Panc1 (cell line): ENCODE data around the gene SAMD4A. TPM values are rescaled to one million over a fixed set of nuclear protein-coding genes. Genes with fewer than 3 reads are reported as not detected.

Source experiments
- ATAC-seq: fragments of 200-7000 bp; cut with Tn5 transposase; 2 replicates; pipeline ENCODE4 v1.9.1; 2020; ENCODE audit warnings: mild to moderate bottlenecking, moderate library complexity
- BruUV-seq: library from RNA; stranded (reverse); fragments of 400-500 nt; replicated peaks from 2 replicates; lab custom pipeline; 2021; lab: Mats Ljungman, UMichigan
- CTCF ChIA-PET: fragments of 300-600 bp; sonication (Branson Sonifier 250); formaldehyde crosslinking; loops from one replicate; lab custom pipeline; 2022; ENCODE audit warnings: antibody characterized with exemption; lab: Charles Lee
- POLR2A ChIA-PET: fragments of 300-600 bp; sonication (Branson Sonifier 250); formaldehyde crosslinking; loops from one replicate; lab custom pipeline; 2022; ENCODE audit warnings: antibody characterized with exemption; lab: Charles Lee
- DNase-seq: peaks from one replicate; pipeline ENCODE4 v3.0.0-alpha.2; 2010; ENCODE audit warnings: low read depth, low spot score
- H3K27ac ChIP-seq: 2 replicates; pipeline ENCODE4 v1.5.1; 2011; ENCODE audit warnings: mild to moderate bottlenecking, low read length, inconsistent platforms
- H3K27me3 ChIP-seq: fragments of 200-500 bp; sonication (Bioruptor generic); 2 replicates; pipeline ENCODE4 v1.6.0; 2014; ENCODE audit warnings: low read length, inconsistent platforms; ENCODE audit not compliant: control insufficient read depth, insufficient read depth
- H3K36me3 ChIP-seq: fragments of 200-500 bp; sonication (Bioruptor generic); 2 replicates; pipeline ENCODE4 v1.5.1; 2014; ENCODE audit warnings: inconsistent platforms, mild to moderate bottlenecking, low read length, moderate library complexity; ENCODE audit not compliant: control insufficient read depth, insufficient read depth
- H3K4me1 ChIP-seq: 2 replicates; pipeline ENCODE4 v1.5.1; 2011; ENCODE audit warnings: inconsistent platforms, mild to moderate bottlenecking, low read length, moderate library complexity; ENCODE audit not compliant: control insufficient read depth, insufficient read depth
- H3K4me3 ChIP-seq, 2 experiments: 2 replicates each; pipeline ENCODE4 v1.5.1; 2011 to 2012; ENCODE audit warnings: low read depth in 2 of 2, low read length in 2 of 2, mild to moderate bottlenecking in 2 of 2, inconsistent platforms in 1 of 2, moderate library complexity in 1 of 2
- H3K9me3 ChIP-seq: fragments of 200-500 bp; sonication (Bioruptor generic); 2 replicates; pipeline ENCODE4 v1.5.1; 2014; ENCODE audit warnings: low read depth, mild to moderate bottlenecking, inconsistent platforms, low read length, moderate library complexity; ENCODE audit not compliant: control insufficient read depth, insufficient read depth
- CTCF ChIP-seq: fragments of 450-650 bp; IDR thresholded peaks from 2 replicates; pipeline ENCODE4 v1.5.1; 2017; ENCODE audit warnings: mild to moderate bottlenecking
- POLR2AphosphoS5 ChIP-seq: IDR thresholded peaks from 2 replicates; pipeline ENCODE4 v1.6.1; 2012; ENCODE audit warnings: mild to moderate bottlenecking, low read depth, low read length, moderate library complexity
- REST ChIP-seq, 2 experiments: IDR thresholded peaks; 2 replicates each; pipeline ENCODE4 v1.6.1; 2011 to 2012; ENCODE audit warnings: low read depth in 2 of 2, control low read depth in 1 of 2, low read length in 1 of 2, mild to moderate bottlenecking in 1 of 2, moderate library complexity in 1 of 2; ENCODE audit not compliant: insufficient read depth in 1 of 2
- SIN3A ChIP-seq: IDR thresholded peaks from 2 replicates; pipeline ENCODE4 v1.6.1; 2012; ENCODE audit warnings: low read depth, mild to moderate bottlenecking, low read length, moderate library complexity, borderline replicate concordance; ENCODE audit not compliant: insufficient read depth
- TCF7L2 ChIP-seq: IDR thresholded peaks from 2 replicates; pipeline ENCODE4 v1.6.1; 2011; ENCODE audit warnings: mild to moderate bottlenecking, low read depth, low read length, inconsistent platforms
- in situ Hi-C: cut with HindIII; loops from 2 replicates; pipeline ENCODE4 v1.10.0; 2016; ENCODE audit warnings: low sequenced_read_pairs, low pct_unique_long_range_greater_than_20kb
- intact Hi-C: fragments of 100-400 bp; cut with micrococcal nuclease; formaldehyde crosslinking; loops from one replicate; pipeline ENCODE4 v1.10.0; 2022; ENCODE audit not compliant: unreplicated experiment
- total RNA-seq: library from RNA; stranded (reverse); gene quantifications from one replicate; pipeline ENCODE4 v1.2.1, GENCODE V29; 2021; ENCODE audit not compliant: unreplicated experiment

Gene SAMD4A
- total RNA-seq, 1 experiment from 2014 or later: 15.2 TPM

- TF ChIP-seq SIN3A (no peak), REST (IDR thresholded peaks at IDR 0.05; ENCODE audit: insufficient read depth in 1 of 2, low read depth in 2 of 2, low read length in 1 of 2) (no peak), CTCF (no peak), POLR2AphosphoS5 (no peak), TCF7L2 (no peak)
- ChIA-PET POLR2A (no interaction called here), CTCF (no interaction called here)
- no TSS peak for BruUV-seq
- ATAC-seq: no peak
- Histone ChIP-seq H3K27me3 (no peaks in the 10 kb centered on the region), H3K9me3 (peaks cover 2% of the 10 kb centered on the region; the same call in 1 of the 2 replicates), H3K4me1 (no peaks in the 10 kb centered on the region), H3K27ac (no peak overlapping the region), H3K36me3 (no peaks in the 10 kb centered on the region), H3K4me3 (no peak overlapping the region)
- intact Hi-C loops (no loop called here), in situ Hi-C loops (no loop called here)
- no peak for DNase-seq
Observed at GRCh38 chr14:54823757-54824549, 257.0 kb downstream of the SAMD4A start.

GRCh38 chr14:54828037-54828436, 261.1 kb downstream of the SAMD4A start:
- DNase-seq: no peak
- CTCF ChIA-PET: no interaction called here

More at GRCh38 chr14:54828037-54828436, 261.1 kb downstream of the SAMD4A start:
- intact Hi-C loops (no loop called here), in situ Hi-C loops (no loop called here)
- H3K9me3 ChIP-seq: peaks cover 2% of the 10 kb centered on the region; the same call in 1 of the 2 replicates
- H3K27ac ChIP-seq: no peak overlapping the region
- TF ChIP-seq CTCF (no peak), SIN3A (no peak), POLR2AphosphoS5 (no peak), REST (IDR thresholded peaks at IDR 0.05; ENCODE audit: insufficient read depth in 1 of 2, low read depth in 2 of 2, low read length in 1 of 2) (no peak), TCF7L2 (no peak)
- H3K4me3 ChIP-seq: no peak overlapping the region
- no peaks in the 10 kb centered on the region for H3K36me3 ChIP-seq
- no peaks in the 10 kb centered on the region; the same call in 1 of the 2 replicates for H3K27me3 ChIP-seq
- POLR2A ChIA-PET: no interaction called here
- H3K4me1 ChIP-seq: no peaks in the 10 kb centered on the region
- no peak for ATAC-seq
- no TSS peak for BruUV-seq
